Measurements from ENCODE around the gene DPM2. TPM values are rescaled to one million over a fixed set of nuclear protein-coding genes. Genes with fewer than 3 reads are reported as not detected.
A peak's percentile ranks its signal among the peaks of the same experiment; 100 is the strongest.

DPM2 gene
- total RNA-seq, 2 donors from 2014 or later, result 45.7 TPM

DNA sequence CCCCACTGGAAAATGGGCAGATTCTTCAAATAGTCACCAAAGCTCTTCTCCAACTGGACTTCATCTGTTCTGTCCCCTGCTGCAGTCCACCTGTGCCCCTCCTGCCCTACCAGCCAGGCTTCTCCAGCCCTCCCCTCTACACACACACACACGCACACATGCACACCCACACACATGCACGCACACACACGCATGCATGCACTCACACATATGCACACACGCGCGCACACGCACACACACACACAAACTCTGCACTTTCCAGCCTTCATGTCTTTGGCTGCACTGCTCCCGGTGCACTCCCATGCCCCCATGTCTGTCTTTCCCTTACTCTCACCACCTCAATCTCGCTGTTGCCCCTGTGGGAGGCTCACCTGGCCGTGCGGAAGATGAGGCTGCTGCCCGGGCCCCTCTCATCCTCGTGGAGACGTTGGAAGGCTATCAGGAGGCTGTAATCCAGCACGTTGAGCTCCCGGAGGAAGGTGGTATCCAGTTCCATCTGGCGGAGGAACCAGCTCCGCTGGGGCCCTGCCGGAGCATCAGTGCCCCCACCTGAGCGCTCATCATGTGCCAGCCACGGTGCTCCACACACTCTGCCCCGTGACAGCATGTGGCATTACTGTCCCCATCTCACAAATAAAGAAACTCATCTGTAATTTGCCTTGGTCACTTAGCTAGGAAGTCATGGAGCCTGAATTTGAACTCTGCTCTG is 12.8 kb downstream of the DPM2 start:
- no peak overlapping the region for H3K27ac Mint-ChIP-seq
- TF ChIP-seq CTCF (conservative IDR thresholded peaks at IDR 0.05), result no peak
- peaks cover under 1% of the 10 kb centered on the region for H3K4me1 Mint-ChIP-seq
- Histone ChIP-seq H3K27me3 (ENCODE audit: control insufficient read depth, insufficient read depth, low read length, poor library complexity, severe bottlenecking) (peaks cover 54% of the 10 kb centered on the region), H3K4me3 (ENCODE audit: low read length) (no peak overlapping the region), H3K4me1 (ENCODE audit: control insufficient read depth, insufficient read depth, low read length) (no peaks in the 10 kb centered on the region), H3K9me3 (ENCODE audit: control insufficient read depth, low read length) (no peaks in the 10 kb centered on the region), H3K9ac (ENCODE audit: extremely low read depth, low read length, poor library complexity, severe bottlenecking) (no peak overlapping the region), H3K27ac (ENCODE audit: low read depth, low read length) (no peak overlapping the region), H3K36me3 (ENCODE audit: control insufficient read depth, insufficient read depth, low read length) (no peaks in the 10 kb centered on the region)
- H3K4me3 Mint-ChIP-seq, result no peak overlapping the region
- peaks cover 60% of the 10 kb centered on the region for H3K27me3 Mint-ChIP-seq (ENCODE audit: insufficient read depth)
- no peak for DNase-seq
- no peaks in the 10 kb centered on the region for H3K9me3 Mint-ChIP-seq
- 89 to 91% methylated on average over 16 to 22 of the region's 22 CpGs for WGBS, 2 experiments (ENCODE audit: insufficient coverage in 1 of 2, insufficient read length in 1 of 2)
- H3K36me3 Mint-ChIP-seq (ENCODE audit: low read depth), result no peaks in the 10 kb centered on the region

DNA sequence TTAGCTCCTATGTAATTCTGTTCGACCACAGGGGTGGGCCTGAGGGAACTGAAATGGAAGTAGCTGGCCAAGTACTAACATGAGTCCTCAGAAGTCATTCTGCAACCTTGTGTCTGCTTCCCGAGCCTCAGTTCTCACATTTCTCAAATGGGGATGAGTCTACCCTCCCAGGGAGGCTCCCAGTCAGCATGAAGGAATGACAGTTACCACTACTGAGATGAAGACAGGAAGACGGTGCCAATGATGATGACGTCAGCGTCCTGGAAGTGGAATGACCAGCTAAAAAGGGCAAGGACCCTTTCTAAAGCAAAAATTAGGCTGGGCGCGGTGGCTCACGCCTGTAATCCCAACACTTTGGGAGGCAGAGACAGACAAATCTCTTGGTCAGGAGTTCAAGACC is 13.9 kb downstream of the DPM2 start:
- no peak overlapping the region for H3K27ac Mint-ChIP-seq
- DNase-seq, result no peak
- Histone ChIP-seq H3K4me3 (ENCODE audit: low read length) (no peak overlapping the region), H3K27ac (ENCODE audit: low read depth, low read length) (no peak overlapping the region), H3K9ac (ENCODE audit: extremely low read depth, low read length, poor library complexity, severe bottlenecking) (no peak overlapping the region), H3K36me3 (ENCODE audit: control insufficient read depth, insufficient read depth, low read length) (no peaks in the 10 kb centered on the region), H3K27me3 (ENCODE audit: control insufficient read depth, insufficient read depth, low read length, poor library complexity, severe bottlenecking) (peaks cover 43% of the 10 kb centered on the region), H3K4me1 (ENCODE audit: control insufficient read depth, insufficient read depth, low read length) (no peaks in the 10 kb centered on the region), H3K9me3 (ENCODE audit: control insufficient read depth, low read length) (no peaks in the 10 kb centered on the region)
- no peak for TF ChIP-seq CTCF (conservative IDR thresholded peaks at IDR 0.05)
- H3K27me3 Mint-ChIP-seq (ENCODE audit: insufficient read depth), result peaks cover 49% of the 10 kb centered on the region
- no peaks in the 10 kb centered on the region for H3K36me3 Mint-ChIP-seq (ENCODE audit: low read depth)
- no peaks in the 10 kb centered on the region for H3K4me1 Mint-ChIP-seq
- H3K9me3 Mint-ChIP-seq, result no peaks in the 10 kb centered on the region
- H3K4me3 Mint-ChIP-seq, result no peak overlapping the region
- 90 to 91% methylated on average over 8 of the region's 8 CpGs for WGBS, 2 experiments (ENCODE audit: insufficient coverage in 1 of 2, insufficient read length in 1 of 2)

DNA sequence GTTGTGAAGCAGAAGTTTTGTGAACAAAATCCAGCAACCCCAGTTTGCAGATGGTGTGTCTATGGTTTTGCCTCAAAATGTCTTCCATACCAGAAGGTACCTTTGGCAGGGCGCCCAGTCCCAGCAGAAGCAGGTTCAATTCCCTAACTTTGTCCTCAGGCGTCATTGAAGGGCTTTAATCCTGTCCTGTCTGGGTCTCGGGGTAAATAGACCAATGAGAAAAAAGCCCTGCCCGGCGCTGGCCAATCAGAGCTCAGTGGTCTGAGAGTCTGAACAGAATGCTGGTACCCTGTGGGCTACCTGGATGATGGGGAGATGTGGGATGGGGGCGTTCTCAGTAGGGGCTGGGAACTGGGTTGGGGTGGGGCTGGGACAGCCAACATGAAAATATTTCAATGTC is 14.6 kb downstream of the DPM2 start:
- Mint-ChIP-seq H3K4me3 (no peak overlapping the region), H3K36me3 (ENCODE audit: low read depth) (no peaks in the 10 kb centered on the region), H3K9me3 (no peaks in the 10 kb centered on the region), H3K27me3 (ENCODE audit: insufficient read depth) (peaks cover 42% of the 10 kb centered on the region), H3K4me1 (no peaks in the 10 kb centered on the region), H3K27ac (no peak overlapping the region)
- H3K9me3 ChIP-seq (ENCODE audit: control insufficient read depth, low read length), result no peaks in the 10 kb centered on the region
- no peak overlapping the region for H3K9ac ChIP-seq (ENCODE audit: extremely low read depth, low read length, poor library complexity, severe bottlenecking)
- H3K36me3 ChIP-seq (ENCODE audit: control insufficient read depth, insufficient read depth, low read length), result no peaks in the 10 kb centered on the region
- no peaks in the 10 kb centered on the region for H3K4me1 ChIP-seq (ENCODE audit: control insufficient read depth, insufficient read depth, low read length)
- H3K27ac ChIP-seq (ENCODE audit: low read depth, low read length), result no peak overlapping the region
- no peak for TF ChIP-seq CTCF (conservative IDR thresholded peaks at IDR 0.05)
- WGBS, 2 experiments (ENCODE audit: insufficient coverage in 1 of 2, insufficient read length in 1 of 2), result 53 to 62% methylated on average over 3 to 5 of the region's 6 CpGs
- H3K4me3 ChIP-seq (ENCODE audit: low read length), result no peak overlapping the region
- DNase-seq, result peak; percentile 83
- H3K27me3 ChIP-seq (ENCODE audit: control insufficient read depth, insufficient read depth, low read length, poor library complexity, severe bottlenecking), result peaks cover 36% of the 10 kb centered on the region

Measured in endodermal cell (in vitro differentiated cells).